OCI-LY1 (cell line): ENCODE data around the gene ZNF14.

Experiments
- H2AFZ ChIP-seq: fragments of 200-600 bp; sonication (generic), shearing (Covaris generic); 2 replicates; pipeline ENCODE4 v1.6.0; 2014; ENCODE audit warnings: antibody characterized with exemption, mild to moderate bottlenecking, low read length
- H3F3A ChIP-seq: fragments of 200-600 bp; sonication (generic), shearing (Covaris generic); 2 replicates; pipeline ENCODE4 v1.6.0; 2014; ENCODE audit warnings: mild to moderate bottlenecking, antibody characterized with exemption, low read length, moderate library complexity; ENCODE audit not compliant: insufficient read depth
- H3K27ac ChIP-seq: fragments of 200-600 bp; sonication (generic); 2 replicates; pipeline ENCODE4 v1.5.1; 2014; ENCODE audit warnings: low read length, mixed run types, mild to moderate bottlenecking, low read depth; ENCODE audit not compliant: poor library complexity, severe bottlenecking
- H3K27me3 ChIP-seq: fragments of 200-600 bp; sonication (generic); 2 replicates; pipeline ENCODE4 v1.6.0; 2014; ENCODE audit warnings: antibody characterized with exemption, mild to moderate bottlenecking, low read length, moderate library complexity; ENCODE audit not compliant: insufficient read depth
- H3K36me3 ChIP-seq: fragments of 200-600 bp; sonication (generic); 2 replicates; pipeline ENCODE4 v1.6.1; 2014; ENCODE audit warnings: mild to moderate bottlenecking, antibody characterized with exemption, low read length, moderate library complexity, mixed read lengths; ENCODE audit not compliant: insufficient read depth
- H3K4me1 ChIP-seq: fragments of 200-600 bp; sonication (generic); 2 replicates; pipeline ENCODE4 v1.5.1; 2014; ENCODE audit warnings: mild to moderate bottlenecking, low read length, moderate library complexity; ENCODE audit not compliant: insufficient read depth, severe bottlenecking
- H3K4me2 ChIP-seq: fragments of 200-600 bp; sonication (generic), shearing (Covaris generic); 2 replicates; pipeline ENCODE4 v1.6.1; 2014; ENCODE audit warnings: low read length
- H3K4me3 ChIP-seq: fragments of 200-600 bp; sonication (generic); 2 replicates; pipeline ENCODE4 v1.5.1; 2014; ENCODE audit warnings: low read length, low read depth, mild to moderate bottlenecking, mixed read lengths; ENCODE audit not compliant: poor library complexity, severe bottlenecking
- H3K79me2 ChIP-seq: fragments of 200-600 bp; shearing (Covaris generic); 2 replicates; pipeline ENCODE4 v1.6.1; 2016; ENCODE audit warnings: mixed run types, low read length, mixed read lengths; ENCODE audit not compliant: insufficient read depth
- H3K9ac ChIP-seq: fragments of 200-600 bp; sonication (generic), shearing (Covaris generic); 2 replicates; pipeline ENCODE4 v1.6.1; 2014; ENCODE audit warnings: mild to moderate bottlenecking, low read length, mixed read lengths
- H3K9me2 ChIP-seq: fragments of 200-600 bp; sonication (generic), shearing (Covaris generic); 2 replicates; pipeline ENCODE4 v1.6.1; 2014; ENCODE audit warnings: low read depth, mild to moderate bottlenecking, low read length, mixed read lengths
- H3K9me3 ChIP-seq: fragments of 200-600 bp; shearing (Covaris generic); 2 replicates; pipeline ENCODE4 v1.6.1; 2014; ENCODE audit warnings: low read length, mixed read lengths
- H4K20me1 ChIP-seq: fragments of 200-600 bp; sonication (generic), shearing (Covaris generic); 2 replicates; pipeline ENCODE4 v1.6.0; 2016; ENCODE audit warnings: mild to moderate bottlenecking, low read length; ENCODE audit not compliant: insufficient read depth
- CTCF ChIP-seq: fragments of 200-600 bp; sonication (generic), shearing (Covaris generic); IDR thresholded peaks from 2 replicates; pipeline ENCODE4 v1.5.1; 2017; ENCODE audit warnings: mild to moderate bottlenecking, antibody characterized with exemption, low read length, moderate library complexity, mixed read lengths
- EZH2 ChIP-seq: fragments of 200-600 bp; sonication (generic), shearing (Covaris generic); IDR thresholded peaks from 2 replicates; pipeline ENCODE4 v1.8.0; 2017; ENCODE audit warnings: borderline replicate concordance, mixed run types, mild to moderate bottlenecking, antibody characterized with exemption, low read length, moderate library complexity, mixed read lengths

Gene ZNF14

DNA sequence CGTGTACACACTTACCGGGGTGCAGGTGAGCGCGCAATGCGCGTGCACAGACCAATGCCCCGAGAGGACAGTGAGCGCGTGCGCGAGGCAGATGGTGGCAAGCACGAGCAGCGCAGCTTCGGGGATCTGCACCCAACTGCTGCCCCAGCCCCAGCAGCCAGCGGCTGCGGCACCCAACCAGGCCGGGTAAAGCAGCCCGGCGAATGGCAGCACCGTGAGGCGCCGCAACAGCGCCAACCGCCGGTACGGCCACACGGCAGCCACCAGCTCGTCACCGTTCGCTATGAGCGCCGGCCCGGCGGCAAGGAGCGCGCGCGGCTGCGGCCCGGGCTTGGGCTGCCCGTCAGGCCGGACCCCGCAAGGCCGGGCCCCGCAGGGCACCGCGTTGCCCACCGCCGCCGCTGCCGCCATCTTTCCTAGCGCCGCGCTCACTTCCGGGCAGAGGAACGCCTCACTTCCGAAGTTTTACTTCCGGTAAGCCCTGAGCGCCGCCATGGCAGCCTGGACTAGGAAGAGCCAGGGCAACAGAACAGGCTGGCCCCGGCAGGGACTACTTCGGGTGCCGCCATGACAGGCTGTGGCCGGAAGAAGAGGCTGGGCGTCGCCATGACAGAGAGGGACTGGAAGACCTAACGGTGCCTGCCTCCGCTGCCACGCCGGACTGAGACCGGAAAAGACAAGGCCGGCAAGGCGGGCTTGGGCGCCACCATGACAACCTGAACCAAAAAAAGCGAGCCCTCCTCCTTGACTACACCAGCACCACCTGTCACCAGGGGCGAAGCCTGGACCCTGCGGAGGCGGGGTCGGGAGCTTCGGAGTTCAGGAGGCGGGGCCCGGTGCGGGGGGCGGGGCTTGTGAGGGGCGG, 69.4 kb downstream of the ZNF14 start, which contains the start of gene ATP13A1:
ATP13A1 (minus strand) TSS at position 421 of the 865 bp plus-strand sequence; CDS start at position 411, 10 bp downstream.
- H3K4me2 ChIP-seq = peak within 1 kb of the TSS; percentile 99
- H3K4me1 ChIP-seq = peaks cover 45% of the 10 kb centered on the region
- peak within 1 kb of the TSS; percentile 95 for H3K4me3 ChIP-seq

GRCh38 chr19:19662871-19663255, 70.0 kb downstream of the ZNF14 start:
- no peak overlapping the region for H2AFZ ChIP-seq

More for the DNA sequence above, 69.4 kb downstream of the ZNF14 start, which contains the start of gene ATP13A1:
- H3K9me2 ChIP-seq = no peaks in the 10 kb centered on the region
- H3K9me3 ChIP-seq = no peaks in the 10 kb centered on the region
- TF ChIP-seq EZH2 = no peak
- no peak for TF ChIP-seq CTCF
- peaks cover 27% of the 10 kb centered on the region for H3K79me2 ChIP-seq
- H3K27ac ChIP-seq = peak within 1 kb of the TSS; percentile 93
- no peaks in the 10 kb centered on the region for H3F3A ChIP-seq
- no peaks in the 10 kb centered on the region for H3K27me3 ChIP-seq
- peak within 1 kb of the TSS; percentile 93 for H3K9ac ChIP-seq
- H3K36me3 ChIP-seq = peaks cover 26% of the 10 kb centered on the region
- no peak within 1 kb of the TSS for H2AFZ ChIP-seq
- H4K20me1 ChIP-seq = no peaks in the 10 kb centered on the region

DNA sequence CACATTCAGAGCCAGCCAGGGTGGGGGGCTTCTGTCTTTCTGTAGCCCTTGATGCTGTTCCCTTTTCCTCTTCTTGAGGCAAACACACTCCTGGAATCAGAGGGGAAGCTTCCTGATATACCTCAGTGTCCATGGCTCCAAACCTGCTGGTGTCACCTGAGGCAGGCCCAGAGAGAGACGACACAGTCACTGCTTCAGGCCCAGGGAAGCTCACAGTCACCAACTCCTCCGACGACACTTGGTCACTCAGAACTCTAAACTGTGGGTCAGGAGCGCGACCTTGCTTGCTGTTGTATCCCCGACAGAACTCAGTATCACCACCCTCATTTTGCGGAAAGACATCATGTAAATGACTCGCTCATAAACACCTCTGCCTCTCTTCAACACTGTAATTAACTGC, 70.6 kb downstream of the ZNF14 start:
- Histone ChIP-seq H3F3A (no peaks in the 10 kb centered on the region), H3K4me2 (peak overlapping the region; percentile 99), H4K20me1 (no peaks in the 10 kb centered on the region), H3K27ac (peak overlapping the region; percentile 93), H3K9me3 (no peaks in the 10 kb centered on the region), H3K4me1 (peaks cover 37% of the 10 kb centered on the region), H3K9ac (peak overlapping the region; percentile 93), H3K27me3 (no peaks in the 10 kb centered on the region), H3K36me3 (peaks cover 38% of the 10 kb centered on the region), H2AFZ (no peak overlapping the region), H3K4me3 (peak overlapping the region; percentile 95), H3K9me2 (no peaks in the 10 kb centered on the region), H3K79me2 (peaks cover 27% of the 10 kb centered on the region)
- no peak for TF ChIP-seq EZH2
- TF ChIP-seq CTCF = no peak

More at GRCh38 chr19:19662871-19663255, 70.0 kb downstream of the ZNF14 start:
- peak overlapping the region; percentile 93 for H3K27ac ChIP-seq
- H3K36me3 ChIP-seq = peaks cover 33% of the 10 kb centered on the region
- H3K9me3 ChIP-seq = no peaks in the 10 kb centered on the region
- no peaks in the 10 kb centered on the region for H3K9me2 ChIP-seq
- H3K9ac ChIP-seq = peak overlapping the region; percentile 93
- H3K4me3 ChIP-seq = peak overlapping the region; percentile 95
- peaks cover 42% of the 10 kb centered on the region for H3K4me1 ChIP-seq
- H3K79me2 ChIP-seq = peaks cover 27% of the 10 kb centered on the region
- no peaks in the 10 kb centered on the region for H3K27me3 ChIP-seq
- no peaks in the 10 kb centered on the region for H3F3A ChIP-seq
- peak overlapping the region; percentile 99 for H3K4me2 ChIP-seq
- H4K20me1 ChIP-seq = no peaks in the 10 kb centered on the region
- TF ChIP-seq EZH2 = no peak
- no peak for TF ChIP-seq CTCF
